IPS DF 4.7 (cell line): ENCODE measurements around the gene DISC1.
"Not testable (repeated sequence)": the region's sequence is repeated elsewhere in the genome, so short reads cannot be mapped to it uniquely, and the experiment has no call there.

Source experiments
- DNase-seq: peaks from one replicate; pipeline ENCODE4 v3.0.0-alpha.2; 2013; ENCODE audit warnings: low spot score; ENCODE audit errors: extremely low read depth

The DISC1 gene

DNA sequence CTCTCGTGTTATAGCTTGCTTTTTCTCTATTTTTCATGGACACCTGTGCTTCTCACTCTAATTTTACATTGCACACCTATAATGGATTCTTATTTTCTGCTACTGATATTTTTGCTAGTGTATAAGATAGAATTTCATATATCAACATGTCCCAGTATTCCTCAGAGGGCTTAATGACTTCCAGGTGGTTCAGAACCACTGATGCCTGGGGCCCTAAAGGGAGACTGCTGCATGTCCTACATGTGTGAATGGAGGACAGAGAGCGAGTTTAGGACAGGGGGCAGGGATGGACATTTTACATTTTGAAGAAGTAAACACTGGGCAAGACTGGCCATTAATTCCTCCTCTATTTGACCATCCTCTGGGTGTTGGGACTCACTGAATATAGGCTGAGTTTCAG lies 100.6 kb downstream of the DISC1 start:
- no peak for DNase-seq

GRCh38 chr1:231728987-231729386 lies 102.4 kb downstream of the DISC1 start:
- not testable (repeated sequence) for DNase-seq

DNA sequence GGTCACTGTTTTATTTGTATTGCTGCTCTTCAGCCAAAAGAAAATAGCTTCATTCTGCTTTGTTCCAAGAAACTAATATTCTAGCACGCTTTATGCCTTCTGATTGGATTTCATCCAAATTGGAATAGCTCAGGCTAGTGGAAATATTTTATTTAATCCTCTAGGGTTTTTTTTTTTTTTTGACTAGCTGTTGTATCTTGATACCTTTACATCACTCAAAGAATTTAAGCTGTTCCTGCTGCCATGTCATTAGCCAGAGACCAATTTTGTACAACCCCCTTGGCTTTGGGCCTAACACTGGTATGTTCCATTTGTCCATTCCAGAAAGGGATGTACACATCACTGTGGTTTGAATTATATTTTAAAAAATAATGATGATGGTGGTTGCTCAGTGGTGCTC lies 103.0 kb downstream of the DISC1 start:
- no peak for DNase-seq

DNA sequence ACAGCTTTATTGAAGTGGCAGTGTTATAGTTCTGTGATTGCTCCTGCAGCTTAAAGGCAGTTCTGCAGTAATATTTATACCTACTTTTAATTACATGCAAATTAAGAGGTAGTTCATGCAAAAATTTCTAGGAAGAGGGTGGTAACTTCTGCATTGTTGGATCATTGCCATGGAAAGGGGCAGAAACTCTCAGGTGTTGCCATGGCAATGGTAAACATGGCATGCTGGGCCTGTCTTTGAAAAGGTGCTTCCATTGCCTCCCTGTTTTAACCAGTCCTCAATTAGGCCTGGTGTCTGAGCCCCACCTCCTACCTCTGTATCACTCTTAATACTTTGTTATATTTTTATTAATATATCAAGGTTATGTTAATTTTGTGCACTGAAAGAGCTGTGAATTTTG lies 104.7 kb downstream of the DISC1 start:
- DNase-seq: no peak

DNA sequence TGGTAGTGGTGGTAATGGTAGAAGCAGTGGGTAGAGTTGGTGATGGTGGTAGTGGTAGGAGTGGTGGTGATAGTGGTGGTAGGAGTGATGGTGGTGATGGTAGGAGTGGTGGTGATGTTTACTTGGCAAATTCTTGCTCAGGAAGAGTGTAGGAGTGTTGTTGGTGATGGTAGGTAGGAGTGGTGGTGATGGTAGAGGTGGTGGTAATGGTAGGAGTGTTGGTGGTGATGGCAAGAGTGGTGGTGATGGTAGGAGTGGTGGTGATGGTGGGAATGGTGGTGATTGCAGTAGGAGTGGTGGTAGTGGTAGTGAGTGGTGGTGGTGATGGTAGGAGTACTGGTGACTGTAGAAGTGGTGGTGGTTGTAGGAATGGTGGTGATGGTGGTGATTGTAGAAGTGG lies 106.5 kb downstream of the DISC1 start:
- no peak for DNase-seq

DNA sequence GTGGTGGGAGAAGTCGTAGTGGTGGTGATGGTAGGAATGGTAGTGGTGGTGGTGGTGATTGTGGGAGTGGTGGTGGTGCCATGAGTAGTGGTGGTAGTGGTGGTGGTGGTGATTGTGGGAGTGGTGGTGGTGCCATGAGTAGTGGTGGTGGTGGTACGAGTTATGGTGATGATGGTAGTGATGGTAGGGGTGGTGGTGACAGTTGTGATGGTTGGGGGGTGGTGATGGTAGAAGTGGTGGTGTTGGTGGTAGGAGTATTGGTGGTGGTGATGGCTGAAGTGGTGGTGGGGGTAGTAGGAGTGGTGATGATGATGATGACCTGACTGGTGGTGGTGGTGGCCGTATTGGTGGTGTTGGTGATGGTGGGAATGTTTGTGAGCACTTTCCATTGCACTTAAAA lies 107.1 kb downstream of the DISC1 start:
- DNase-seq: no peak

- no peak for DNase-seq
Measured at GRCh38 chr1:231734417-231734816, 107.8 kb downstream of the DISC1 start.

GRCh38 chr1:231735411-231735810 lies 108.8 kb downstream of the DISC1 start:
- DNase-seq: no peak

GRCh38 chr1:231735941-231736340 lies 109.4 kb downstream of the DISC1 start:
- no peak for DNase-seq

DNA sequence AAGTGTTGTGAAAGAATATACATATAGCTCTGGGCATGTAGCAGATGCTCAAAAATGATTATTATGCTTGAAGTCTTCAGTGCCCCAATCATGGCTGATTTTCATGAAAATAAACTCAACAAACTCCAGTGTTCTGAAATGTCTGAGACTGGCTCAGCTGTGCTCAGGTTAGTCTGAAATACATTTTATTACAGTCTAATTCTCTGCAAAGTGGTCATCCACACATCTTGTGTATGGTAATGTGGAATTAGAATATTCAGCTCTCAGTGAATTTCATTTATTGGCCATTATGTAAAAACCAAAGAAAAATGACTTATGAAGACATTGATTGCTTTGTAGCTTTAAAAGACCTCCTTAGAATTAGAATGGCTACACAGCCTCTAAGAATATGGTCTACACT lies 109.9 kb downstream of the DISC1 start:
- no peak for DNase-seq

DNA sequence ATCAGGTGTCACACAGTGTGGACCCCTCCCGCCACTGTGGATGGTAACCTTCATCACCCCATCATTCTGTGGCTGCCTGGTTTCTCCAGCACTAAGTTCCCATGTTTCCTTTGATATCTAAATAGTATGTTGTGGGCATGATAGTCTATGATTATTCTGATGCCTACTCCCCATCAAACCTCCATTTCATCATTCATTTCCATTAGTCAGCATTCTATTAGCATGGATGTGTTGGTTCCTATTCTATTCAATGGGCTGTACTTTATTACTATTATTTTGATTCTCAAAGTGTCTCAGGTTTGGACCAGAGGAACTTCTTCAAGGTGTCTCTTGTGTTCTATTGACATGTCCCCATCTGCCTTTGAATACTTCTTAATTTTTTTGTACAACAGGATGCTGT lies 112.0 kb downstream of the DISC1 start:
- DNase-seq: no peak

- DNase-seq: no peak
Measured at GRCh38 chr1:231743966-231744365, 117.4 kb downstream of the DISC1 start.

- DNase-seq: no peak
Measured at GRCh38 chr1:231748760-231749415, 122.3 kb downstream of the DISC1 start.

- no peak for DNase-seq
Measured at GRCh38 chr1:231750296-231750695, 123.7 kb downstream of the DISC1 start.

- DNase-seq: no peak
Measured at GRCh38 chr1:231750818-231751362, 124.3 kb downstream of the DISC1 start.

GRCh38 chr1:231751415-231751814 lies 124.8 kb downstream of the DISC1 start:
- DNase-seq: no peak

DNA sequence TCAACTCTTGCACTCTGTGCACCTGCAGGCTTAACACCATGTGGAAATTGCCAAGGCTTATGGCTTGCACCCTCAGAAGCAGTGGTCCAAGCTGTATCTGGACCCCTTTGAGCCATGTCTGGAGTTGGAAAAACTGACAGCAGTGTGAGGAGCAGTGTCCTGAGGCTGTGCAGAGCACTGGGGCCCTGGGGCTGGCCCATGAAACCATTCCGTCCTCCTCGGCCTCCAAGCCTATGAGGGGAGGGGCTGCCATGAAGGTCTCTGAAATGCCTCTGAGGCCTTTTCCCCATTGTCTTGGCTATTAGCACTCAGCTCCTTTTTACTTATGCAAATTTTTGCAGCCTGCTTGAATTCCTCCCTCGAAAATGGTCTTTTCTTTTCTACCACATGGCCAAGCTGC lies 126.7 kb downstream of the DISC1 start:
- DNase-seq: no peak

DNA sequence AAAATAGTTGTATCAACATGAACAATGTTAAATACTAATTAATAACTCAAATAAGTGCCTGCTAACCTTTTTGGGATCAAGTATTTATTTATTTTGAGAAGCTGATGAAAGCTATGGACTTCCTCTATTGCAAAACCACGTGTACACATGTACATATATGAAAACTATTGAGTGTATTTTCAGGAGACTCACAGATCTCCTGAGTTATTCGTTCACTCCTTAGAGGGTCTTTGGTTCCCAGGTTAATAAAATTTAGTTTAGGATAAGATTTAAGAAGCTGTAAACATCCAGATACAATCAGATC lies 130.5 kb downstream of the DISC1 start:
- no peak for DNase-seq

DNA sequence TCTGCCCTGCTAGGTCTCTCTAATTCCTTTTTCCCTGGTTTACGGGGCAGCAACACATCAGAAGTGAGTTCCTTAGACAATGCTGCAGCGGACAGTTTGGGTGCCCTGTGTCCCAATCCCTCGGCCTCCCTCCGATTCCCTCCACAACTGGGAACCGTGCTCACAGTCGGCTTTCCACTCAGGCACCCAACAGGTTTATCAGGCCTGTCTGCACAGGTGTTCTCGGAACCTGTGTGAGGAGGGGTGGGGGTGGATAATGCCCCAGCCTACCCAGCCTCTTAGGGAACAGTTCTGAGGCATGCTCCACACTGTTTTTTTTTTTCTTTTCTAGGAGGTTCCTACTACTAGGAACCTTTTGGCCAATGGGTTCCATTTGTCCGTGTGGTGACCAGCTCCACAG lies 131.2 kb downstream of the DISC1 start:
- no peak for DNase-seq

GRCh38 chr1:231761252-231761651 lies 134.7 kb downstream of the DISC1 start:
- DNase-seq: no peak

DNA sequence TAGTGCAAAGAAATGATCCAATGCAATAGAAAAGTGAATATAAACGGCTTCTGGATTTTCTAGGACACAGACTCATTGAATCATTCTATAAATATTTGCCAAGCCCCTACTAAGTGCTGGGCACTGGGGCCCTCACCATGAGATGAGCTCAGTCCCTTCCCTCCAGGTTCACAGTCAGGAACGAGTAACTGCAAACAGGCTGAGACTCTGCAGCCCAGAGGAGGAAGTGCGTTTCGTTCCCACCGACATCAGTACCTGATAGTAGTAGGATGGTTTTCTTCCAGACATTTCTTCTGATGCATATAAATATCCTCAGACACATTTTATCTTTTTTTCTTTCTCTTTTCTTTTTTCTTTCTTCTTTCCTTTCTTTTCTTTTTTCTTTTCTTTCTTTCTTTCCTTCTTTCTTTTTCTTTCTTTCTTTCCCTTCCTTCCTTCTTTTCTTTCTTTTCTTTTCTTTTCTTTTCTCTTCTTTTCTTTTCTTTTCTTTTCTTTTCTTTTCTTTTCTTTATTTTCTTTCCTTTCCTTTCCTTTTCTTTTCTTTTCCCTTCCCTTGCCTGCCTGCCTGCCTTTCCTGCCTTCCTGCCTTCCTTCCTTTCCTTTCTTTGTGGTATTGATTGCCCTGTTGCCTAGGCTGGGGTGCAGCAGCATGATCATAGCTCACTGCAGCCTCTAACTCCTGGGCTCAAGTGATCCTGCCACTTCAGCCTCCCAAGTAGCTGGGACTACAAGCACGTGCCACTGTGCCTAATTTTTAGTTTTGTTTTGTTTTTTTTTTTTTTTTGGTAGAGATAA lies 135.4 kb downstream of the DISC1 start:
- DNase-seq: no peak

DNA sequence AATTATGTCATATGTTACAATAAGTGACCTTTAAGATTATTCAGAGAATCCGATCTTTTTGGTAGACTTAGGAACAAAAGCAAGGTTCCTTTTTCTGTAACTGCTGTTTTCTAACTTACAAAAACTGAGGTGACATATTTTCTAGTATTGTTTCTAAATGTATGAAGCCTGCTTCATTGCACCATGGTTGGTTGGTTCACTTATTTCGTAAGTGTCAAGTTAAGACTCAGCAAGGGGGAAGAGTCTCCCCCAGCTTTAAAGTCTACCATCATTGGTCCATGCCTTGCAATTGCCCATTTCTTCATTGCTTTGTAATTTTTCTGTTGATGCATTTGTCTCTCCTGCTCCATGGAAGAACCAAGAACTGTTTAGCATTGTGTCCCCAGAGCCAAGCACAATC lies 136.9 kb downstream of the DISC1 start:
- no peak for DNase-seq

GRCh38 chr1:231765825-231766224 lies 139.2 kb downstream of the DISC1 start:
- not testable (repeated sequence) for DNase-seq
